ENCODE measurements around the gene KCND3.

The KCND3 gene

DNA sequence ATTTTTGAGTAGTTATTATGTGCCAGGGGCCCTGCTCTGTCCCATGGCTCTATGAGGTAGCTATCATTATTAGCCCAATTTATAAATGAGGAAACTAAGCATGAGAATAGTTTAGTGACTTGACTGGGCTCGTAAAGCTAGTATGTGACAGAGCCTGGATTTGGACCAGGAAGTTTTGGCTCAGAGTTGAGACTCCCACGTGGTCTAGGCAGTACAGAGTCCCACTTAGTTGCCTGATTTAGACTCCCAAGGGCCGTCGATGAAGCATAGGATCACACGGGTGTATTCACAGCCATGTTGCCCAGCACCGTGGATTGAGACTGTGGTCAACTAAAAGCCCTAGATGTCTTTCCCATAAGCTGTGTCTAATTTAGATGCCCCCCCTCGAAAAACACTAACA lies 152.1 kb downstream of the KCND3 start:
- TF ChIP-seq, protein P1, sequence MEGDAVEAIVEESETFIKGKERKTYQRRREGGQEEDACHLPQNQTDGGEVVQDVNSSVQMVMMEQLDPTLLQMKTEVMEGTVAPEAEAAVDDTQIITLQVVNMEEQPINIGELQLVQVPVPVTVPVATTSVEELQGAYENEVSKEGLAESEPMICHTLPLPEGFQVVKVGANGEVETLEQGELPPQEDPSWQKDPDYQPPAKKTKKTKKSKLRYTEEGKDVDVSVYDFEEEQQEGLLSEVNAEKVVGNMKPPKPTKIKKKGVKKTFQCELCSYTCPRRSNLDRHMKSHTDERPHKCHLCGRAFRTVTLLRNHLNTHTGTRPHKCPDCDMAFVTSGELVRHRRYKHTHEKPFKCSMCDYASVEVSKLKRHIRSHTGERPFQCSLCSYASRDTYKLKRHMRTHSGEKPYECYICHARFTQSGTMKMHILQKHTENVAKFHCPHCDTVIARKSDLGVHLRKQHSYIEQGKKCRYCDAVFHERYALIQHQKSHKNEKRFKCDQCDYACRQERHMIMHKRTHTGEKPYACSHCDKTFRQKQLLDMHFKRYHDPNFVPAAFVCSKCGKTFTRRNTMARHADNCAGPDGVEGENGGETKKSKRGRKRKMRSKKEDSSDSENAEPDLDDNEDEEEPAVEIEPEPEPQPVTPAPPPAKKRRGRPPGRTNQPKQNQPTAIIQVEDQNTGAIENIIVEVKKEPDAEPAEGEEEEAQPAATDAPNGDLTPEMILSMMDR (IDR thresholded peaks at IDR 0.05; ENCODE audit: low read depth, low read length, missing control alignments): no peak
- no peak for DNase-seq (ENCODE audit: low read depth)
- no peak overlapping the region for H3K4me3 ChIP-seq (ENCODE audit: low read depth, low read length)

DNA sequence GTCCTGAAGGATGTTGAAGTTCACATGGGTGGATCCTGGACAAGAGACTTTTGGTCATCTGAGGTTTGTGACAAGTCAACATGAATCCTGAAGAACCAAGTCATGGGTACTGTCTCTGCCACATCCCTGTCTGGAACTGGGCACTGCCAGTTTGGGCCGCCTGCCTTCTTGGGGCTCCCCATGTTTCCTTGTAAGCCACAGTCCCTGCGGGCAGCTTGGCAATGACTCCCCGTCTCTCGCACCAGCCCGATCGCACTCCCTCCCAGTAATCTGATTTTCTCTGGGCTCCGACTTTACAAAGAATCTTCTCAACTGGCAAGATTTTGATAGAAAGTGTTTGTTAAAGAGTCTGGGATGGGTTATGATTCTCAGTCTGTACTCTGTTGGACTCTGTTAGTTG lies 153.4 kb downstream of the KCND3 start:
- H3K4me3 ChIP-seq (ENCODE audit: low read depth, low read length): no peak overlapping the region
- DNase-seq (ENCODE audit: low read depth): no peak
- TF ChIP-seq, protein P1 (IDR thresholded peaks at IDR 0.05; ENCODE audit: low read depth, low read length, missing control alignments): no peak

DNA sequence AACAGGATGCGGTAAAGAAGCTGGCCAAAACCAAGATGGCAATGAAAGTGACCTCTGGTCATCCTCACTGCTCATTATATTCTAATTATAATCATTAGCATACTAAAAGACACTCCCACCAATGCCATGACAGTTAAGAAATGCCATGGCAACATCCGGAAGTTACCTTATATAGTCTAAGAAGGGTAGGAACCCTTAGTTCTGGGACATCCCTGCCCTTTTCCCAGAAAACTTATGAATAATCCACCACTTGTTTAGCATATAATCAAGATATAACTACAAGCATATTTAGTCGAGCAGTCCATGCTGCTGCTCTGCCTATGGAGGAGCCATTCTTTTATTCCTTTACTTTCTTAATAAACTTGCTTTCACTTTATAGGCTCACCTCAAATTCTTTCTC lies 154.0 kb downstream of the KCND3 start:
- TF ChIP-seq, protein P1 (IDR thresholded peaks at IDR 0.05; ENCODE audit: low read depth, low read length, missing control alignments): no peak
- DNase-seq (ENCODE audit: low read depth): no peak
- no peak overlapping the region for H3K4me3 ChIP-seq (ENCODE audit: low read depth, low read length)

DNA sequence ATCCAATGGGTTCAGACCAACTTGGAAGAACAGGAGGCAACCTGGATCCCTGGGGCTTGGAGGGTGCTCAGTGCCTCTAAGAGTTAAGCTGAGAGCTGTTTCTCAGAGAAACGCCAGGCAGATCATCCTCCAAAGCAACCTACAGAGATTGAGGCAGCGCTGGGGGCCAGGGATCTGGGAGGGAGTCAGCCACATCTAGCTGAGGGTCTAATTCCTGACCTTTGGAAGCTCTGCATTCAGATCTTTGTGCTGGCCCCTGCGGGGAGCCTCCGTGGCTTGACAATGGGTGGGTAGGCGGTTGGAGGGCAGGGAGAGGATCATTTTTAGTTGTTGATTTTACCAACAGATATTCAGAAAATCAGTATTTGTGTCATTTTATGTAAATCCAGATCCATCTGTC lies 154.5 kb downstream of the KCND3 start:
- TF ChIP-seq, protein P1 (IDR thresholded peaks at IDR 0.05; ENCODE audit: low read depth, low read length, missing control alignments): no peak
- H3K4me3 ChIP-seq (ENCODE audit: low read depth, low read length): no peak overlapping the region
- no peak for DNase-seq (ENCODE audit: low read depth)

DNA sequence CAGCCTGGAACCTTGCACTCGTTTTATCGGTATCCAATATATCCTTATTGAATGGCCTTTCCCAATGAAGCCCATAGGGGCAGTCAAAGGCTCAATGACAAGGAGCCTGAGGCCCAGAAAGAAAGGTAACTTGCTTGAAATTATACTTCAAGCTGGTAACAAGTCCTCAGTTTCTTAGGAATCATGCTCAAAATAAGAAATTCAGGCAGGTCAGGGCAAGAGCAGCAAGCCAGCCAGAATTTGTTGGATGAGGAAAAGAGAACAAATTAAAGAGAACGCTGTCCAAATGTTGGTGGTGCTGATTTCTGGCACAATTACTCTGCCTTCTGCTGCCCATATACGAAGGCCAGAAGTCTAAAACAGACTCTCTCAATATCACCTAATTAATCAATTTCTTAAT lies 156.1 kb downstream of the KCND3 start:
- no peak for DNase-seq (ENCODE audit: low read depth)
- TF ChIP-seq, protein P1 (IDR thresholded peaks at IDR 0.05; ENCODE audit: low read depth, low read length, missing control alignments): no peak
- no peak overlapping the region for H3K4me3 ChIP-seq (ENCODE audit: low read depth, low read length)

DNA sequence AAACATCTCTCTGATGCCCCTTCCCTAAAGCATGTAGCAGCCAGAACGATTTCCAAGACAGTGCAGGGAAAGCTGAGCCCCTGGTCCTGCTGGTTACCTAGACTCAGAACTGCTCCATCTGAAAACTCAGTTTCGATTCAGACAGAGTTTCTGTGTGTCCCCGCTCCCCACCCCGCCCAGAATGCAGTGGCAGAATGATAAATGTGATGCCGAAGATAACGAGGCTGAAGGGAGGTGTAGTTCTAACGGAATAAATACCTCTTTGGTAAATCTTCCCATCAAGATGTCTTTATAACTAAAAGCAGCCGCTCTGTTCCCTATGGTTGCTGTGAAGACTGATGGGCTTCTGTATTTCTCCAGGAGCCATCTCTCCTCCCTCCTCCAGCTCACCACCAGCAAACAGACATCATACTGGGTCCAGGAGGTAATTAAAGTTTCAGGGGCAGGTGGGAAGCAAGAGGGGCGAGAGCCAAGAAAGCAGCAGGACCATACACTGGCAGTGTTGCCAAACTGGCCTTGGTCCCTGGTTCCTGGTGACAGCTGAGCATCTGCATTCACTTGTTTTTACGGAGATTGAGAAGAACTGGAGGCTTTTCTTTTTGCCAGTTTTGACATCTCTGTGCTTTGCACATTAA lies 156.8 kb downstream of the KCND3 start:
- no peak for DNase-seq (ENCODE audit: low read depth)
- H3K4me3 ChIP-seq (ENCODE audit: low read depth, low read length): no peak overlapping the region
- TF ChIP-seq, protein P1 (IDR thresholded peaks at IDR 0.05; ENCODE audit: low read depth, low read length, missing control alignments): no peak

DNA sequence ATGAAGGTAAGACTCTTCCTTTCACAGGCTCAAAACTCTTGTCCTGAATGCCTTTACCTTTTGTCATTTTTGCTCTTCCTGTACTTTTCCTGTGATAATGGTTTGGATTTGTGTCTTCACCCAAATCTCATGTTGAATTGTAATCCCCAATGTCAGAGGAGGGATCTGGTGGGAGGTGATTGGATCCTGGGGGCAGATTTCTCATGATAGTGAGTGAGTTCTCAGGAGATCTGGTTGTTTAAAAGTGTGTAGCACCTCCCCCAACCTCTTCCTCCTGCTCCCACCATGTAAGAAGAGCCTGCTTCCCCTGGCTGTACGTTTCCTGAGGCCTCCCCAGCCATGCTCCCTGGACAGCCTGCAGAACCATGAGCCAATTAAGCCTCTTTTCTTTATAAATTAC lies 158.3 kb downstream of the KCND3 start:
- H3K4me3 ChIP-seq (ENCODE audit: low read depth, low read length): no peak overlapping the region
- TF ChIP-seq, protein P1 (IDR thresholded peaks at IDR 0.05; ENCODE audit: low read depth, low read length, missing control alignments): no peak
- DNase-seq (ENCODE audit: low read depth): no peak
